Stimulated activated CD8-positive, alpha-beta memory T cell treated with anti-CD3 and anti-CD28 coated beads, Interleukin-15, amount 100 ng/mL, for 4 hours (primary cell): ENCODE data around the gene HDLBP.

Experiments used
- DNase-seq, 2 donors: peaks; one replicate each; pipeline ENCODE4 v3.0.0-alpha.2; 2020; ENCODE audit warnings: low read depth in 2 of 2

HDLBP gene

GRCh38 chr2:241249654-241250053 lies 65.8 kb downstream of the HDLBP start:
- no peak for DNase-seq

- no peak for DNase-seq
These were observed 66.6 kb downstream of the HDLBP start for GRCh38 chr2:241248897-241249296.

- DNase-seq: no peak
These were observed 67.2 kb downstream of the HDLBP start for GRCh38 chr2:241248289-241248688.

GRCh38 chr2:241244368-241244767 lies 71.1 kb downstream of the HDLBP start:
- no peak for DNase-seq

GRCh38 chr2:241242306-241242705 lies 73.2 kb downstream of the HDLBP start:
- no peak for DNase-seq

- no peak for DNase-seq
These were observed 73.8 kb downstream of the HDLBP start for GRCh38 chr2:241241669-241242068.

GRCh38 chr2:241240320-241241004 lies 75.0 kb downstream of the HDLBP start:
- DNase-seq: no peak

GRCh38 chr2:241239552-241240202 lies 75.8 kb downstream of the HDLBP start:
- no peak for DNase-seq

- DNase-seq: no peak
These were observed 76.7 kb downstream of the HDLBP start for GRCh38 chr2:241238693-241239198.

GRCh38 chr2:241237949-241238371 lies 77.5 kb downstream of the HDLBP start:
- DNase-seq: no peak

GRCh38 chr2:241237047-241237446 lies 78.4 kb downstream of the HDLBP start:
- DNase-seq: no peak

GRCh38 chr2:241235859-241236593 lies 79.4 kb downstream of the HDLBP start:
- DNase-seq: no peak

- no peak for DNase-seq
These were observed 80.3 kb downstream of the HDLBP start for GRCh38 chr2:241234962-241235740.

- no peak for DNase-seq
These were observed 81.2 kb downstream of the HDLBP start for GRCh38 chr2:241234066-241234790.

- no peak for DNase-seq
These were observed 82.5 kb downstream of the HDLBP start for GRCh38 chr2:241232736-241233575.

- DNase-seq: no peak
These were observed 85.0 kb downstream of the HDLBP start for GRCh38 chr2:241230435-241230834.

- no peak for DNase-seq
These were observed 85.7 kb downstream of the HDLBP start for GRCh38 chr2:241229563-241230401.

- no peak for DNase-seq
These were observed 86.5 kb downstream of the HDLBP start for GRCh38 chr2:241228860-241229516.
